NCI-H2081 treated with DMSO at 0.1 percent for 48 hours (cell line): ENCODE data around the gene ZNF281.

ENCODE experiments used
- DNase-seq: peaks from one replicate; lab custom pipeline; 2025; lab: John Stamatoyannopoulos, UW

ZNF281 gene

GRCh38 chr1:200391747-200392146 is 18.1 kb downstream of the ZNF281 start:
- DNase-seq = no peak

GRCh38 chr1:200388791-200389190 is 21.0 kb downstream of the ZNF281 start:
- DNase-seq = no peak

- no peak for DNase-seq
Measured at GRCh38 chr1:200386416-200386815, 23.4 kb downstream of the ZNF281 start.

GRCh38 chr1:200384818-200385390 is 24.9 kb downstream of the ZNF281 start:
- no peak for DNase-seq

GRCh38 chr1:200381256-200381984 is 28.4 kb downstream of the ZNF281 start:
- DNase-seq = no peak

GRCh38 chr1:200380589-200381021 is 29.2 kb downstream of the ZNF281 start:
- DNase-seq = no peak

- DNase-seq = no peak
Measured at GRCh38 chr1:200379940-200380588, 29.8 kb downstream of the ZNF281 start.

GRCh38 chr1:200379432-200379757 is 30.4 kb downstream of the ZNF281 start:
- DNase-seq = no peak

GRCh38 chr1:200378096-200378495 is 31.7 kb downstream of the ZNF281 start:
- no peak for DNase-seq

- no peak for DNase-seq
Measured at GRCh38 chr1:200376528-200376927, 33.3 kb downstream of the ZNF281 start.

- DNase-seq = no peak
Measured at GRCh38 chr1:200374569-200375295, 35.1 kb downstream of the ZNF281 start.

- no peak for DNase-seq
Measured at GRCh38 chr1:200373811-200374231, 36.0 kb downstream of the ZNF281 start.

- DNase-seq = no peak
Measured at GRCh38 chr1:200372885-200373181, 37.0 kb downstream of the ZNF281 start.

GRCh38 chr1:200372095-200372884 is 37.5 kb downstream of the ZNF281 start:
- DNase-seq = no peak

GRCh38 chr1:200369706-200370105 is 40.1 kb downstream of the ZNF281 start:
- no peak for DNase-seq

GRCh38 chr1:200369131-200369530 is 40.7 kb downstream of the ZNF281 start:
- no peak for DNase-seq

GRCh38 chr1:200368556-200368955 is 41.3 kb downstream of the ZNF281 start:
- DNase-seq = no peak

- DNase-seq = no peak
Measured at GRCh38 chr1:200367841-200368534, 41.8 kb downstream of the ZNF281 start.

GRCh38 chr1:200366577-200367253 is 43.1 kb downstream of the ZNF281 start:
- no peak for DNase-seq

GRCh38 chr1:200365897-200366426 is 43.9 kb downstream of the ZNF281 start:
- DNase-seq = no peak

- DNase-seq = no peak
Measured at GRCh38 chr1:200364831-200365230, 45.0 kb downstream of the ZNF281 start.
